Heart right ventricle (tissue), 16 donors: ENCODE results near the gene ALPG. TPM values are rescaled to one million over a fixed set of nuclear protein-coding genes. Genes with fewer than 3 reads are reported as not detected.

Source experiments
- ATAC-seq, 8 donors: fragments of 200-7000 bp; cut with Tn5 transposase; one replicate each; pipeline ENCODE4 v1.9.1; 2020; ENCODE audit warnings: mild to moderate bottlenecking in 8 of 8, moderate library complexity in 8 of 8, moderate number of reproducible peaks in 1 of 8
- DNase-seq, 2 donors: peaks; one replicate each; pipeline ENCODE4 v3.0.0-alpha.2; 2020
- H3K27ac ChIP-seq, 10 donors: fragments of 200-600 bp; sonication (generic) in 2 of 10; one replicate each; pipeline versions ENCODE4 v1.5.0 to v1.8.0; 2020 to 2022; ENCODE audit warnings: mild to moderate bottlenecking in 3 of 10
- H3K27me3 ChIP-seq, 7 donors: fragments of 200-600 bp; one replicate each; pipeline ENCODE4 v1.8.0; 2021 to 2022; ENCODE audit warnings: mild to moderate bottlenecking in 2 of 7
- H3K36me3 ChIP-seq, 9 donors: fragments of 200-600 bp; sonication (generic) in 1 of 9; one replicate each; pipeline versions ENCODE4 v1.5.0 to v1.8.0; 2020 to 2022; ENCODE audit warnings: mild to moderate bottlenecking in 2 of 9
- H3K4me1 ChIP-seq, 9 donors: fragments of 200-600 bp; sonication (generic) in 1 of 9; one replicate each; pipeline versions ENCODE4 v1.5.0 to v1.8.0; 2020 to 2022; ENCODE audit warnings: mild to moderate bottlenecking in 4 of 9
- H3K4me3 ChIP-seq, 10 donors: fragments of 200-600 bp; sonication (generic) in 2 of 10; one replicate each; pipeline versions ENCODE4 v1.5.0 to v1.8.0; 2020 to 2022; ENCODE audit warnings: mild to moderate bottlenecking in 7 of 10, moderate library complexity in 2 of 10
- H3K9me3 ChIP-seq, 11 donors: fragments of 200-600 bp in 10 of 11; sonication (generic) in 2 of 11; one replicate each; pipeline versions ENCODE4 v1.5.0 to v1.8.0; 2013 to 2022; ENCODE audit warnings: mild to moderate bottlenecking in 2 of 11, control low read depth in 1 of 11, moderate library complexity in 1 of 11
- WGBS, 2 donors: extraction: QIAGEN DNeasy Blood & Tissue Kit; methylation state at CpG; one replicate each; pipeline ENCODE4 v1.1.7; 2013; ENCODE audit warnings: inconsistent platforms in 1 of 2; 5-methylcytosine and 5-hydroxymethylcytosine counted together
- intact Hi-C, 10 donors: fragments of 100-400 bp; cut with DNase I; formaldehyde crosslinking; loops; one replicate each; pipeline versions ENCODE4 v1.11.1 to v1.14.2; 2022
- polyA plus RNA-seq, 2 donors: library from polyadenylated mRNA; stranded (reverse); fragments of 200-250 nt; gene quantifications; one replicate each; pipeline ENCODE4 v1.2.3, GENCODE V29; 2013
- total RNA-seq, 10 donors: library from RNA; stranded (reverse); fragmentation: NEBNext Ultra II Directional in 3 of 10; extraction: Animal tissue kit (Norgen Biotek cat#: 25700) in 3 of 10; gene quantifications; one replicate each; pipeline versions ENCODE4 v1.2.1 to v1.2.4, GENCODE V29; 2021 to 2023
- TF ChIP-seq, protein P1 (sequence below), 9 donors: fragments of 200-600 bp; sonication (generic) in 2 of 9; IDR thresholded peaks; one replicate each; pipeline versions ENCODE4 v1.5.0 to v1.8.0; 2021 to 2022; ENCODE audit warnings: antibody characterized with exemption in 9 of 9, mild to moderate bottlenecking in 5 of 9, moderate library complexity in 1 of 9
- donor health status: Arrhythmogenic right ventricular cardiomyopathy.
- donor health status: ischemic (EF 13 %, LVEDD 7.1; RV severe dilation, severe dysfunction).
- donor health status: healthy with polysubstance abuse.
- donor health status: DM: no; HTN: yes; CAD: no.
- donor health status: DM: no; HTN: no; CAD: no.
- donor health status: ischemic (EF 25% LVEDD 6.9; RV normal size, moderate dysfunction).
- donor health status: ischemic (EF 25% LVEDD 5.7; RV mildly dilated, moderate dysfunction).
- donor health status: healthy.
- donor health status: DM: yes; HTN: yes; CAD: no.
- donor health status: Ischemic cardiomyopathy.
- donor health status: ischemic (EF 35%, LVEDD 5.7; RV mildly dilated, moderate dysfunction).
- donor health status: nonischemic (EF 11% LVEDD 7.7; RV severe dilation, severe dysfunction).
- donor health status: DM: yes; HTN: yes; CAD: no.
- donor health status: PGD.
- donor health status: ischemic (EF 29% LVEDD 5.4; RV normal size, mild dysfunction).
- donor health status: nonischemic (EF 23%, LVEDD 6.1; RV moderate dilation, normal function).

The ALPG gene
- total and polyA plus RNA-seq, 12 donors: not detected

DNA sequence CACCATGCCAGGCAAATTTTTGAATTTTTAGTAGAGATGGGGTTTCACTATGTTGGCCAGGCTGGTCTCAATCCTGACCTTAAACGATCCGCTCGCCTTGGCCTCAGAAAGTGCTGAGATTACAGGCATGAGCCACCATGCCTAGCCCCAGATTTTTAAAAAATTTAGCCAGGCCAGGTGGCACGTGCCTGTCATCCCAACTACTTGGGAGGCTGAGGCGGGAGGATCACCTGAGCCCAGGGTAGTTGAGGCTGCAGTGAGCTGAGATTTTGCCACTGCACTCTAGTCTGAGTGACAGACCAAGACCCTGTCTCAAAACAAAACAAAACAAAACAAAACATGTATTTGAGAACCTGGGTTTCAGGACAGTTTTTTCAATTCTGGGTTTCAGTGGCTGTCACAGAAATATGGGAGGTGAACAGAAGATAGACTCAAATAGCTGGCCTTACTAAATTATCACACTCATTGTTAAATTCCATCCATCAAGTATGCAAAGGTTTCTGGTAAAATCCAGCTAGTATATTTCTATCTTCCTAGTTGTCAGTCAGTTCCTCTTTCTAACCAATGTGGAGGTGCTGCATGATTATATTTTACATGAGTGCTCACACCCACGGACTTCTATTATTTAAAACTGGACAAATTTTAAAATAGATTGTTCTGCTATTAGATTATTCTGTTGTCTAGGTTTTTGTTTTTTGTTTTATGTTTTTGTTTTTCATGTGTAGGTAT is 5.4 kb downstream of the ALPG start:
- DNase-seq (no peak), ATAC-seq (no peak)
- Histone ChIP-seq H3K9me3 (no peaks in the 10 kb centered on the region), H3K27ac (no peak overlapping the region), H3K4me3 (no peak overlapping the region), H3K27me3 (peaks cover 4 to 64% (median 55%) of the 10 kb centered on the region in 7 donors), H3K4me1 (no peaks in the 10 kb centered on the region), H3K36me3 (no peaks in the 10 kb centered on the region)
- TF ChIP-seq, protein P1, sequence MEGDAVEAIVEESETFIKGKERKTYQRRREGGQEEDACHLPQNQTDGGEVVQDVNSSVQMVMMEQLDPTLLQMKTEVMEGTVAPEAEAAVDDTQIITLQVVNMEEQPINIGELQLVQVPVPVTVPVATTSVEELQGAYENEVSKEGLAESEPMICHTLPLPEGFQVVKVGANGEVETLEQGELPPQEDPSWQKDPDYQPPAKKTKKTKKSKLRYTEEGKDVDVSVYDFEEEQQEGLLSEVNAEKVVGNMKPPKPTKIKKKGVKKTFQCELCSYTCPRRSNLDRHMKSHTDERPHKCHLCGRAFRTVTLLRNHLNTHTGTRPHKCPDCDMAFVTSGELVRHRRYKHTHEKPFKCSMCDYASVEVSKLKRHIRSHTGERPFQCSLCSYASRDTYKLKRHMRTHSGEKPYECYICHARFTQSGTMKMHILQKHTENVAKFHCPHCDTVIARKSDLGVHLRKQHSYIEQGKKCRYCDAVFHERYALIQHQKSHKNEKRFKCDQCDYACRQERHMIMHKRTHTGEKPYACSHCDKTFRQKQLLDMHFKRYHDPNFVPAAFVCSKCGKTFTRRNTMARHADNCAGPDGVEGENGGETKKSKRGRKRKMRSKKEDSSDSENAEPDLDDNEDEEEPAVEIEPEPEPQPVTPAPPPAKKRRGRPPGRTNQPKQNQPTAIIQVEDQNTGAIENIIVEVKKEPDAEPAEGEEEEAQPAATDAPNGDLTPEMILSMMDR (IDR thresholded peaks at IDR 0.05): no peak
- WGBS, 2 donors: 87 to 92% methylated on average over 6 of the region's 6 CpGs
- intact Hi-C loops: no loop called here

DNA sequence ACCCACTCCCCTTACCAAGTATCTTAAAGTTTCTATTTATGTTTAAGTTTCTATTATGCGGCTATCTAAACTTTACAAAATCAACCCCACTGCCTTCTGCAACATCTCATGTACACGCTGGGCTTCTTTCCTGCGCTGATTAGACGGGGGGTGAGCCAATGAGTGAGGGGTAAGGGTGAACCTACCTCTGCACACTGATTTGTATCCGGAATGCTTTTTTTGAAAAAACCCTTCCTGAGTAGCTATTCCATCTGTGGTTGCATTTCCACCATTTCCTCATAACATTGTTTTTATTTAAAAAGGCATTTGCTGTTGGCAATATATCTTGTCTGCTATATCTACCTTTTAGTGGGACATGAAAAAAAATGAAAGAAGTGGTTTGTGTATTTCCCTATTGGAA is 6.3 kb downstream of the ALPG start:
- intact Hi-C loops: no loop called here
- H3K4me1 ChIP-seq: no peaks in the 10 kb centered on the region
- H3K4me3 ChIP-seq: no peak overlapping the region
- no peak for DNase-seq
- TF ChIP-seq, protein P1 (IDR thresholded peaks at IDR 0.05): no peak
- ATAC-seq: no peak
- 49 to 59% methylated on average over 5 of the region's 5 CpGs for WGBS, 2 donors
- no peaks in the 10 kb centered on the region for H3K36me3 ChIP-seq
- H3K27me3 ChIP-seq: peaks cover 4 to 73% (median 64%) of the 10 kb centered on the region in 7 donors
- no peaks in the 10 kb centered on the region for H3K9me3 ChIP-seq
- H3K27ac ChIP-seq: no peak overlapping the region

DNA sequence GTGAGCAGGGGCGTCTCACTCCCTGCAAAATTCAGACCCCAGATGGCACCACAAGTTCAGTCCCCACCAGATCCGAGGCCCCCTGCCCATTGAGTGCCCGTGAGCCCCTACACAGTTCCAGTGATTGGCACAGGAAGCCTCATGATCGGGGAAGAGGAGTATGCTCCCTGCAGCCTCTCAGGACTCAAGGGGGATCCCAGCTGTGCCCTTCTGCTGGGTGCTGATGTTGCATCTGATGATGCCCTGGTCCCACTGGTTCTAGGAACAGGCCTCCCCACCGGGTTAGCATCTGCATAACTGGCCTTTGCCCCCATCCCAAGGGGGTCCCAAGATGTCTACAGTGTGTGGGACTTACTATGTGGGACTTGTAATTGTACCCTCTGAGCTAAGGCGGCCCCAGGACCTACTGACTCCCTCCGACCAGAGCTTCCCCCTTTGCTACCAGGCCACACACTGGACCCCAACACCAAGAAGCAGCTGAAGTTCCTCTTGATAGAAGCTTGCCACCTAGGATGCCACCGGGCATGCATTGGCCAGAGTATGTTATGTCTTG is 8.6 kb downstream of the ALPG start:
- Histone ChIP-seq H3K36me3 (no peaks in the 10 kb centered on the region), H3K4me1 (peaks cover 2 to 19% (median 13%) of the 10 kb centered on the region in 9 donors), H3K27me3 (peaks cover 21 to 87% (median 79%) of the 10 kb centered on the region in 7 donors), H3K27ac (no peak overlapping the region), H3K4me3 (no peak overlapping the region), H3K9me3 (no peaks in the 10 kb centered on the region)
- no peak for DNase-seq
- ATAC-seq: no peak
- 76 to 89% methylated on average over 8 of the region's 8 CpGs for WGBS, 2 donors
- TF ChIP-seq, protein P1 (IDR thresholded peaks at IDR 0.05): no peak
- intact Hi-C loops: no loop called here

DNA sequence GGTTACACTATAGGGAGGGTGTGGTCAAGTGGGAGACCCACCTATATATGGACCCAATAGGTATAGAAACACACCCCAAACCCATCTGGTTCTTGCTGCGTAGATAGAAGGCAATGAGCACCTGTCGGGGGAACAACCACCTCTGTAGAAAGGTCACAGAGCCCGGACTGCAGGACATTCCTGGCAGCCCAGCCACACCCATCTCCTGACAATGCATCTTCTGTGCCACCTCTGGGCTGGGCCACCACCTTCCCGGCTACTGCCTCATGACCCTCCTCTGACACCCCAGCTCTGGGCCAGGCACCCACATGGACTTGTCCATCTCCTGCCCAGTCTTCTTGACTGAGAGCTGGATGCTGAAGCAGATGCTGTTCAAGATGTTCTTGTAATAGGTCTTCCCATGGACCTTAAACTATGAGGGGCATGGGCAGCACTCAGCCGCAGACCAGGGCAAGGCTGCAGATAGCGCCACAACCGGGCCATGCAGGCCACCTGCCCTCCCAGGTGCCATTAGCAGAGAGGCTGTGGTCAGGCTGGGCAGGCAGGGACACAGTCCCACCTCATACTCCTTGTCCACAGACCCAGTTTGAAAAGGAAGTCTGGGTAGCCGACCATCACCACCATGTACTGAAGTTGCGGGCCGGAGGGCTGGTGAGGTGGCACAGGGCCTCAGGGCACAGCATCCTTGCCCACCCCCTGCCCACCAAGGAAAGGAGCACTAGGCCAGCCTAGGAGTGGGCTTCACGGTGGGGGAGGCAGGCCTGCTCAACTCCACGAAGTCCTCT is 9.3 kb downstream of the ALPG start:
- Histone ChIP-seq H3K27me3 (peaks cover 28 to 90% (median 81%) of the 10 kb centered on the region in 7 donors), H3K27ac (no peak overlapping the region), H3K9me3 (no peaks in the 10 kb centered on the region), H3K4me1 (peaks cover 3 to 26% (median 19%) of the 10 kb centered on the region in 9 donors), H3K36me3 (no peaks in the 10 kb centered on the region), H3K4me3 (no peak overlapping the region)
- intact Hi-C loops: no loop called here
- 94 to 97% methylated on average over 12 of the region's 12 CpGs for WGBS, 2 donors
- DNase-seq (no peak), ATAC-seq (no peak)
- TF ChIP-seq, protein P1 (IDR thresholded peaks at IDR 0.05): no peak
